ENCODE data around the gene SRSF1. TPM values are rescaled to one million over a fixed set of nuclear protein-coding genes. Genes with fewer than 3 reads are reported as not detected.

SRSF1 gene
- total and polyA plus RNA-seq, 4 donors, result 52.3 to 201 (median 114) TPM

DNA sequence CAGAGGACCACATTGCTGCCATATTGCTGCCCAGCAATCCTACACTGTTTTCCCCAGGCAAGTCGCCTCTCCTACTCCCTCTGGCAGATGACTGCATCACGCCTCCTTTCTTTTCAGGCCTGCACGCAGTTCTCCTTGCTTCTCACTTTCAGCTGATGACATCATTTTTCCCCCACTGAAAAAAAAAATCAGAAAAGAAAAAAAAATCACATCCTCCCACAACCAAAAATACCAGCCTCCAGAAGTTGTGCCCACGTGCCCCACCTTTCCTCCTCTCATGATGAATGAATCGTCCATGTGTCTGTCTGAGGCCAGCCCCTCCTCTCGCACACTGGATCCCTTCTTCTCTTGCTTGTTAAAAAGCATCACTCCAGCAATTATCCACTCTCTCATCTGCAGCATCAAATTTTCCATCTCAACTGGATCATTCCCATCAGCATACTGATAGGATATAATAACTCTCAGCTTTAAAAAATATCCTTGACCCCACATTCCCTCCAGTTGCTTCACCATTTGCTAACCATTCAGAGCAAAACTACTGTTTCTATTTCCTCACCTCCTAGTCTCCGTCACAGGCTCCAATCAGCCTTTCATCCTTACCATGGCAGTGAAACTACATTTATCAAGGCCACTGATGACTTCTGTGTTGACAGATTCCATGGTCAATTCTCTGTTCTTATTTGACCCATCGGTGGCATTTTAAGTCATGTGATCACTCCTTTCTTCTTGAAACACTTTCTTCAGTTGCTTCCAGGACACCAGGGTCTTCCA lies 46.1 kb upstream of the SRSF1 start (continued):
- no peak for TF ChIP-seq YY1 (IDR thresholded peaks at IDR 0.05)

DNA sequence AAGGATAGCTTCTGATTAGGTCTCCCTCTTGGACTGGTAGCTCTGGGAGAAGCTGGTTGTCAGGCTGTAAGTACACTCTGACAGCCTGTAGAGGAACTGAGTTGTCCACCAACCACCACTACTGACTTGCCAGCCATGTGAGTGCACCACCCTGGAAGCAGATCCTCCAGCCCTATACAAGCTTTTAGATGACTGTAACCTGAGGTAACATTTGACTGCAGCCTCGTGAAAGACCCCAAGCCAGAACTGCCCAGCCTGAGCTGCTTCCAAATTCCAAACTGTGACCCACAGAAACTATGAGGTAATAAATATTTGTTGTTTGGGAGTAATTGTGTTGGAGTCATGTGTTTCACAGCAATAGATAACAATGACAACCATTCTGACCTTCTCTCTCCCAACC lies 45.4 kb upstream of the SRSF1 start:
- no peaks in the 10 kb centered on the region for H3K9me3 ChIP-seq (ENCODE audit: control insufficient read depth in 4 of 4, low read length in 3 of 4)
- no peaks in the 10 kb centered on the region for H3K36me3 ChIP-seq (ENCODE audit: control insufficient read depth in 4 of 4, insufficient read depth in 3 of 4, low read depth in 1 of 4, low read length in 3 of 4)
- H3K27me3 ChIP-seq (ENCODE audit: control insufficient read depth in 4 of 4, insufficient read depth in 4 of 4, low read length in 3 of 4), result no peaks in the 10 kb centered on the region
- WGBS, result 68% methylated on average over 1 of the region's 1 CpG
- no peak for TF ChIP-seq FOXA2 (IDR thresholded peaks at IDR 0.05)
- no peak for TF ChIP-seq GABPA (IDR thresholded peaks at IDR 0.05 in 1 of 2, conservative IDR thresholded peaks at IDR 0.05 in 1 of 2)
- TF ChIP-seq, protein P1, sequence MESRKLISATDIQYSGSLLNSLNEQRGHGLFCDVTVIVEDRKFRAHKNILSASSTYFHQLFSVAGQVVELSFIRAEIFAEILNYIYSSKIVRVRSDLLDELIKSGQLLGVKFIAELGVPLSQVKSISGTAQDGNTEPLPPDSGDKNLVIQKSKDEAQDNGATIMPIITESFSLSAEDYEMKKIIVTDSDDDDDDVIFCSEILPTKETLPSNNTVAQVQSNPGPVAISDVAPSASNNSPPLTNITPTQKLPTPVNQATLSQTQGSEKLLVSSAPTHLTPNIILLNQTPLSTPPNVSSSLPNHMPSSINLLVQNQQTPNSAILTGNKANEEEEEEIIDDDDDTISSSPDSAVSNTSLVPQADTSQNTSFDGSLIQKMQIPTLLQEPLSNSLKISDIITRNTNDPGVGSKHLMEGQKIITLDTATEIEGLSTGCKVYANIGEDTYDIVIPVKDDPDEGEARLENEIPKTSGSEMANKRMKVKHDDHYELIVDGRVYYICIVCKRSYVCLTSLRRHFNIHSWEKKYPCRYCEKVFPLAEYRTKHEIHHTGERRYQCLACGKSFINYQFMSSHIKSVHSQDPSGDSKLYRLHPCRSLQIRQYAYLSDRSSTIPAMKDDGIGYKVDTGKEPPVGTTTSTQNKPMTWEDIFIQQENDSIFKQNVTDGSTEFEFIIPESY (IDR thresholded peaks at IDR 0.05), result no peak
- TF ChIP-seq EGR1 (IDR thresholded peaks at IDR 0.05; ENCODE audit: low read depth in 2 of 2), result no peak
- no peak for TF ChIP-seq NR2F2 (IDR thresholded peaks at IDR 0.05)
- TF ChIP-seq TAF1 (conservative IDR thresholded peaks at IDR 0.05), result no peak
- TF ChIP-seq HNF4A (conservative IDR thresholded peaks at IDR 0.05), result no peak
- no peak overlapping the region for H3K4me3 ChIP-seq (ENCODE audit: low read depth in 1 of 3, low read length in 3 of 3)
- no peak overlapping the region for H3K27ac ChIP-seq (ENCODE audit: low read depth in 1 of 2, low read length in 2 of 2)
- H3K4me1 ChIP-seq (ENCODE audit: control insufficient read depth in 4 of 4, insufficient read depth in 4 of 4, low read length in 3 of 4), result no peaks in the 10 kb centered on the region
- H3K9ac ChIP-seq (ENCODE audit: low read depth in 1 of 2, low read length in 2 of 2), result no peak overlapping the region
- no peak for DNase-seq (ENCODE audit: low spot score)

DNA sequence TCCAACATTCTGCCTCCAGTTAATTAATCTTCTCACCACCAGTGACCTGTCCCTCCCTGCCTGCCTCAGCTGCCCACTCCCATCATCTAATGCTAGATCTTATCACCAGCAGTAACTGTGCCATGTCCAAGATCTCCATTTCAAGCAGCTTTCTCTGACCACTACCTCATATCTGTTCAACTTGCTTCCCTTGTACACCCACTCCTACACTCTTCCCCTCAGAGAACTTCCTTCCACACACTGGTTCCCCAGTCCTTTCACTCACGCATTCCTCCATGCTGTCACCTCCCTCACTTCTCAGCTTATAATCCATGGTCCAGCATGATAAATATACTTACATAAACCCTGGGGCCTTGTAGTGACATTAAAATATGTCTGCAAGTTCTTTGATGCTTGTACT lies 44.4 kb upstream of the SRSF1 start:
- H3K9me3 ChIP-seq (ENCODE audit: control insufficient read depth in 4 of 4, low read length in 3 of 4), result no peaks in the 10 kb centered on the region
- H3K27me3 ChIP-seq (ENCODE audit: control insufficient read depth in 4 of 4, insufficient read depth in 4 of 4, low read length in 3 of 4), result no peaks in the 10 kb centered on the region
- H3K9ac ChIP-seq (ENCODE audit: low read depth in 1 of 2, low read length in 2 of 2), result no peak overlapping the region
- H3K4me3 ChIP-seq (ENCODE audit: low read depth in 1 of 3, low read length in 3 of 3), result no peak overlapping the region
- peaks cover 0 to 3% (median 0%) of the 10 kb centered on the region in 4 donors for H3K4me1 ChIP-seq (ENCODE audit: control insufficient read depth in 4 of 4, insufficient read depth in 4 of 4, low read length in 3 of 4)
- no peak for DNase-seq (ENCODE audit: low spot score)
- H3K27ac ChIP-seq (ENCODE audit: low read depth in 1 of 2, low read length in 2 of 2), result no peak overlapping the region
- TF ChIP-seq, protein P2, sequence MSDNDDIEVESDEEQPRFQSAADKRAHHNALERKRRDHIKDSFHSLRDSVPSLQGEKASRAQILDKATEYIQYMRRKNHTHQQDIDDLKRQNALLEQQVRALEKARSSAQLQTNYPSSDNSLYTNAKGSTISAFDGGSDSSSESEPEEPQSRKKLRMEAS (IDR thresholded peaks at IDR 0.05), result no peak
- TF ChIP-seq, protein P3, sequence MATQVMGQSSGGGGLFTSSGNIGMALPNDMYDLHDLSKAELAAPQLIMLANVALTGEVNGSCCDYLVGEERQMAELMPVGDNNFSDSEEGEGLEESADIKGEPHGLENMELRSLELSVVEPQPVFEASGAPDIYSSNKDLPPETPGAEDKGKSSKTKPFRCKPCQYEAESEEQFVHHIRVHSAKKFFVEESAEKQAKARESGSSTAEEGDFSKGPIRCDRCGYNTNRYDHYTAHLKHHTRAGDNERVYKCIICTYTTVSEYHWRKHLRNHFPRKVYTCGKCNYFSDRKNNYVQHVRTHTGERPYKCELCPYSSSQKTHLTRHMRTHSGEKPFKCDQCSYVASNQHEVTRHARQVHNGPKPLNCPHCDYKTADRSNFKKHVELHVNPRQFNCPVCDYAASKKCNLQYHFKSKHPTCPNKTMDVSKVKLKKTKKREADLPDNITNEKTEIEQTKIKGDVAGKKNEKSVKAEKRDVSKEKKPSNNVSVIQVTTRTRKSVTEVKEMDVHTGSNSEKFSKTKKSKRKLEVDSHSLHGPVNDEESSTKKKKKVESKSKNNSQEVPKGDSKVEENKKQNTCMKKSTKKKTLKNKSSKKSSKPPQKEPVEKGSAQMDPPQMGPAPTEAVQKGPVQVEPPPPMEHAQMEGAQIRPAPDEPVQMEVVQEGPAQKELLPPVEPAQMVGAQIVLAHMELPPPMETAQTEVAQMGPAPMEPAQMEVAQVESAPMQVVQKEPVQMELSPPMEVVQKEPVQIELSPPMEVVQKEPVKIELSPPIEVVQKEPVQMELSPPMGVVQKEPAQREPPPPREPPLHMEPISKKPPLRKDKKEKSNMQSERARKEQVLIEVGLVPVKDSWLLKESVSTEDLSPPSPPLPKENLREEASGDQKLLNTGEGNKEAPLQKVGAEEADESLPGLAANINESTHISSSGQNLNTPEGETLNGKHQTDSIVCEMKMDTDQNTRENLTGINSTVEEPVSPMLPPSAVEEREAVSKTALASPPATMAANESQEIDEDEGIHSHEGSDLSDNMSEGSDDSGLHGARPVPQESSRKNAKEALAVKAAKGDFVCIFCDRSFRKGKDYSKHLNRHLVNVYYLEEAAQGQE (IDR thresholded peaks at IDR 0.05), result no peak
- no peak for TF ChIP-seq HNF4G (IDR thresholded peaks at IDR 0.05)
- TF ChIP-seq, protein P4, sequence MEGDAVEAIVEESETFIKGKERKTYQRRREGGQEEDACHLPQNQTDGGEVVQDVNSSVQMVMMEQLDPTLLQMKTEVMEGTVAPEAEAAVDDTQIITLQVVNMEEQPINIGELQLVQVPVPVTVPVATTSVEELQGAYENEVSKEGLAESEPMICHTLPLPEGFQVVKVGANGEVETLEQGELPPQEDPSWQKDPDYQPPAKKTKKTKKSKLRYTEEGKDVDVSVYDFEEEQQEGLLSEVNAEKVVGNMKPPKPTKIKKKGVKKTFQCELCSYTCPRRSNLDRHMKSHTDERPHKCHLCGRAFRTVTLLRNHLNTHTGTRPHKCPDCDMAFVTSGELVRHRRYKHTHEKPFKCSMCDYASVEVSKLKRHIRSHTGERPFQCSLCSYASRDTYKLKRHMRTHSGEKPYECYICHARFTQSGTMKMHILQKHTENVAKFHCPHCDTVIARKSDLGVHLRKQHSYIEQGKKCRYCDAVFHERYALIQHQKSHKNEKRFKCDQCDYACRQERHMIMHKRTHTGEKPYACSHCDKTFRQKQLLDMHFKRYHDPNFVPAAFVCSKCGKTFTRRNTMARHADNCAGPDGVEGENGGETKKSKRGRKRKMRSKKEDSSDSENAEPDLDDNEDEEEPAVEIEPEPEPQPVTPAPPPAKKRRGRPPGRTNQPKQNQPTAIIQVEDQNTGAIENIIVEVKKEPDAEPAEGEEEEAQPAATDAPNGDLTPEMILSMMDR (IDR thresholded peaks at IDR 0.05; ENCODE audit: low read depth, low read length, missing input control), result no peak
- WGBS, result 91% methylated on average over 1 of the region's 1 CpG
- H3K36me3 ChIP-seq (ENCODE audit: control insufficient read depth in 4 of 4, insufficient read depth in 3 of 4, low read depth in 1 of 4, low read length in 3 of 4), result no peaks in the 10 kb centered on the region

Measured in liver (tissue), 9 donors.